Heart left ventricle (tissue), 16 donors: ENCODE data around the gene SLC25A28. TPM values are rescaled to one million over a fixed set of nuclear protein-coding genes. Genes with fewer than 3 reads are reported as not detected.
A peak's percentile ranks its signal among the peaks of the same experiment; 100 is the strongest.

Experiments
- ATAC-seq, 4 donors: fragments of 200-7000 bp; cut with Tn5 transposase; one replicate each; pipeline ENCODE4 v1.9.1; 2020 to 2022; ENCODE audit warnings: moderate library complexity in 4 of 4, mild to moderate bottlenecking in 3 of 4, moderate number of reproducible peaks in 1 of 4
- DNase-seq, 5 donors: peaks; one replicate each; pipeline ENCODE4 v3.0.0-alpha.2; 2020
- H3K27ac ChIP-seq, 12 donors: fragments of 200-600 bp; sonication (generic) in 4 of 12; one replicate each; pipeline versions ENCODE4 v1.5.0 to v1.8.0; 2016 to 2022; ENCODE audit warnings: mild to moderate bottlenecking in 2 of 12
- H3K27me3 ChIP-seq, 9 donors: fragments of 200-600 bp; sonication (generic) in 2 of 9; one replicate each; pipeline versions ENCODE4 v1.5.1 to v1.8.0; 2016 to 2022; ENCODE audit warnings: mild to moderate bottlenecking in 3 of 9
- H3K36me3 ChIP-seq, 9 donors: fragments of 200-600 bp; sonication (generic) in 2 of 9; one replicate each; pipeline versions ENCODE4 v1.5.0 to v1.8.0; 2018 to 2022; ENCODE audit warnings: mild to moderate bottlenecking in 2 of 9
- H3K4me1 ChIP-seq, 12 donors: fragments of 200-600 bp; sonication (generic) in 4 of 12; one replicate each; pipeline versions ENCODE4 v1.5.0 to v1.8.0; 2016 to 2022; ENCODE audit warnings: mild to moderate bottlenecking in 3 of 12
- H3K4me3 ChIP-seq, 12 donors: fragments of 200-600 bp; sonication (generic) in 4 of 12; one replicate each; pipeline versions ENCODE4 v1.5.0 to v1.8.0; 2017 to 2022; ENCODE audit warnings: mild to moderate bottlenecking in 9 of 12, moderate library complexity in 4 of 12
- H3K9me3 ChIP-seq, 12 donors: fragments of 200-600 bp; sonication (generic) in 4 of 12; one replicate each; pipeline versions ENCODE4 v1.5.0 to v1.8.0; 2016 to 2022; ENCODE audit warnings: mild to moderate bottlenecking in 1 of 12
- POLR2A ChIP-seq, 2 donors: fragments of 450-650 bp; IDR thresholded peaks; one replicate each; pipeline ENCODE4 v1.6.1; 2017; ENCODE audit warnings: antibody characterized with exemption in 2 of 2, mild to moderate bottlenecking in 2 of 2, moderate library complexity in 2 of 2
- WGBS, 4 donors: extraction: QIAGEN DNeasy Blood & Tissue Kit in 2 of 4; methylation state at CpG; one replicate each; pipeline versions ENCODE4 v1.1.5 to v1.1.7; 2013 to 2018; 5-methylcytosine and 5-hydroxymethylcytosine counted together
- intact Hi-C, 10 donors: fragments of 100-400 bp; cut with DNase I; formaldehyde crosslinking; loops; one replicate each; pipeline versions ENCODE4 v1.11.1 to v1.14.2; 2022
- polyA plus RNA-seq, 2 donors: library from polyadenylated mRNA; stranded (reverse); fragments of 200-250 nt; gene quantifications; one replicate each; pipeline ENCODE4 v1.2.3, GENCODE V29; 2013
- total RNA-seq, 9 donors: library from RNA; depleted of rRNA in 2 of 9; stranded (reverse); fragments of >200 nt in 2 of 9; fragmentation: NEBNext Ultra II Directional in 3 of 9; extraction: Animal tissue kit (Norgen Biotek cat#: 25700) in 3 of 9; gene quantifications; one replicate each; pipeline versions ENCODE4 v1.1.0 to v1.2.4, GENCODE V29; 2016 to 2023
- TF ChIP-seq, protein P1 (sequence below), 12 donors: fragments of 200-600 bp; sonication (generic) in 4 of 12; IDR thresholded peaks; one replicate each; pipeline versions ENCODE4 v1.5.0 to v1.8.0; 2018 to 2022; ENCODE audit warnings: antibody characterized with exemption in 12 of 12, mild to moderate bottlenecking in 5 of 12
- donor health status: ischemic (EF 13 %, LVEDD 7.1; RV severe dilation, severe dysfunction).
- donor health status: healthy with polysubstance abuse.
- donor health status: DM: no; HTN: yes; CAD: no.
- donor health status: DM: no; HTN: no; CAD: no.
- donor health status: ischemic (EF 25% LVEDD 6.9; RV normal size, moderate dysfunction).
- donor health status: ischemic (EF 25% LVEDD 5.7; RV mildly dilated, moderate dysfunction).
- donor health status: healthy.
- donor health status: DM: yes; HTN: yes; CAD: no.
- donor health status: ischemic (EF 35%, LVEDD 5.7; RV mildly dilated, moderate dysfunction).
- donor health status: nonischemic (EF 11% LVEDD 7.7; RV severe dilation, severe dysfunction).
- donor health status: DM: yes; HTN: yes; CAD: no.
- donor health status: PGD.
- donor health status: ischemic (EF 29% LVEDD 5.4; RV normal size, mild dysfunction).
- donor health status: nonischemic (EF 23%, LVEDD 6.1; RV moderate dilation, normal function).

The SLC25A28 gene
- total and polyA plus RNA-seq, 11 donors = 15.3 to 56.3 (median 34.7) TPM

DNA sequence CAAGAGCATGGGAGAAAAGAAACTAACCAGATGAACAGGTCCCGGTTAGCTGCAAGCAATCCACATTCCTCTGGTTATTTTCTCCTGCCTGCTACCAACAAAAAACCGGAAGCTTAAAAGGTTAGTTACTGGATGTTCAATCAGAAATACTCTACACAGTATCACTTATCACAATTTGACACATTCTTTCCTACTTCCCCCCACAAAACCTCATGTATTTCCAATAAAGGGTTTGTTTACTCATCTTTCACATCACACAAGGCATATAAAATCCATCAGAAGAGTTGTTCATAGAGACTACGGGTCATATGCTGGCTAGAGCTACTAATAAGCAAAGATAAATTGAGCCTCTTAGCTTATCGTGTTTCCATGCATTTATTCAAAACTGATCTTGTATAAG is 4.8 kb downstream of the SLC25A28 start:
- TF ChIP-seq, protein P1, sequence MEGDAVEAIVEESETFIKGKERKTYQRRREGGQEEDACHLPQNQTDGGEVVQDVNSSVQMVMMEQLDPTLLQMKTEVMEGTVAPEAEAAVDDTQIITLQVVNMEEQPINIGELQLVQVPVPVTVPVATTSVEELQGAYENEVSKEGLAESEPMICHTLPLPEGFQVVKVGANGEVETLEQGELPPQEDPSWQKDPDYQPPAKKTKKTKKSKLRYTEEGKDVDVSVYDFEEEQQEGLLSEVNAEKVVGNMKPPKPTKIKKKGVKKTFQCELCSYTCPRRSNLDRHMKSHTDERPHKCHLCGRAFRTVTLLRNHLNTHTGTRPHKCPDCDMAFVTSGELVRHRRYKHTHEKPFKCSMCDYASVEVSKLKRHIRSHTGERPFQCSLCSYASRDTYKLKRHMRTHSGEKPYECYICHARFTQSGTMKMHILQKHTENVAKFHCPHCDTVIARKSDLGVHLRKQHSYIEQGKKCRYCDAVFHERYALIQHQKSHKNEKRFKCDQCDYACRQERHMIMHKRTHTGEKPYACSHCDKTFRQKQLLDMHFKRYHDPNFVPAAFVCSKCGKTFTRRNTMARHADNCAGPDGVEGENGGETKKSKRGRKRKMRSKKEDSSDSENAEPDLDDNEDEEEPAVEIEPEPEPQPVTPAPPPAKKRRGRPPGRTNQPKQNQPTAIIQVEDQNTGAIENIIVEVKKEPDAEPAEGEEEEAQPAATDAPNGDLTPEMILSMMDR (IDR thresholded peaks at IDR 0.05) = no peak
- TF ChIP-seq POLR2A (IDR thresholded peaks at IDR 0.05) = no peak
- DNase-seq (no peak), ATAC-seq (no peak)
- Histone ChIP-seq H3K4me1 (peaks cover 10 to 46% (median 32%) of the 10 kb centered on the region in 12 donors), H3K9me3 (no peaks in the 10 kb centered on the region), H3K27me3 (no peaks in the 10 kb centered on the region), H3K4me3 (no peak overlapping the region), H3K36me3 (peaks cover 0 to 45% (median 29%) of the 10 kb centered on the region in 9 donors), H3K27ac (no peak overlapping the region)
- 52 to 59% (median 56%) methylated on average over 4 of the region's 4 CpGs for WGBS, 4 donors
- intact Hi-C loops = loop anchor here in 2 of 10 donors (10.0 kb wide), 2 partner anchors 99 to 1151 kb away; no protein-coding TSS in a partner anchor

DNA sequence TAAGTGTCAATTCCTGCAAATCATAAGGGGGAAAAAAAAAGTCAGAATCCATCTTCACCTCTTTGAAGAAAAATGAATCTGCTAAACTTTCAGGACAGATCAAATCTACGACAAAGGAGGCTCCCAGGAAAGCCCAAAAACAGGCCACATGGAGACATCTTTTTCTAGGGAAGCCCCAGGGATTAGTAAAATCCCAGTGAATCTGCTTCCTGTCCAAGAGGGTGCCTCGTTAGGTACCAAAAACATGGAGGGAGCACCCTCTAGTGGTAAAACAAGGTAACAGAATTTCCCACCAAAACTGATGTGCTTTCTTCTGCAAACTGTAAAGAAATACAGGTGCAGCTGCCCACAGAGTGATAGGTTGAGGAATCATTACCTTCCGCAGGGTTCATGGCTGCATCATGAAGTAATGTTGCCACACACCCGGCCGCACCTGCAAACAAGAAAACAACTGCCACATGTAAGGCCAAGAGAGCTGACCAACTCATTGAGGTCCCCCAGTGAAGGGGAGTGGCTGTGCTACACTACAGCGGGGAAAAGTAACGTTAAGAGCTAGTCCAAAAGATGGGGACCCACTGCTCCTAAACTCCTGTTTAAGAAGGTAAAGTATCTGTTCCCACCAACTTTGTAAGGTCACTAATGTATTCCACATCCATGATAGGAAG is 7.9 kb downstream of the SLC25A28 start:
- peaks cover 4 to 23% (median 11%) of the 10 kb centered on the region in 12 donors for H3K4me1 ChIP-seq
- intact Hi-C loops = loop anchor here (1.0 to 10.0 kb wide), 9 partner anchors 103 to 1147 kb away; partner anchors contain the start of gene GOT1 (in 1 of the 10)
- TF ChIP-seq, protein P1 (IDR thresholded peaks at IDR 0.05) = peak; percentile 71 to 90 (median 81)
- no peak for TF ChIP-seq POLR2A (IDR thresholded peaks at IDR 0.05)
- peaks cover 0 to 60% (median 47%) of the 10 kb centered on the region in 9 donors for H3K36me3 ChIP-seq
- DNase-seq = peak in 1 of 5 donors; percentile 31
- peak; percentile 40 to 77 (median 60) for ATAC-seq
- no peak overlapping the region for H3K4me3 ChIP-seq
- no peaks in the 10 kb centered on the region for H3K9me3 ChIP-seq
- 23 to 30% (median 27%) methylated on average over 7 of the region's 7 CpGs for WGBS, 4 donors
- no peak overlapping the region for H3K27ac ChIP-seq
- H3K27me3 ChIP-seq = no peaks in the 10 kb centered on the region

DNA sequence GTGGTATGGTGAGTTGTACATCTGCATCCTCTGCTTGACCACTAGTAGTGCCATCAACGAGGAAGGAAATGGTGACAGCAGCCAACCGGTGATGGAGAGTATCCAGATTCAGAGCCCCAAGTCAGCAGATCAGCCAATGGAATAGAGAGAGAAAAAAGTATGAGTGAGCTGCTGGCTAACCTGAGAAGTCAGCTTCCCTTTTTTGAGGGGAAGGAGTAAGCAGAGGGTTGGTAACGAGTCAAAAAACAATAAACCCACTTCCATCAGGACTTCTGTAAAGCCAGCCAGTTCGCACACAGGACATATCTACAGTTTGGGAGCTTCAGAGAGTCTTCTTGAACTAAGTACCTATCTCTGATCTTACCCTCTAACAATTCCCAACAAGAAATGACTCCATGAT is 8.9 kb downstream of the SLC25A28 start:
- Histone ChIP-seq H3K27me3 (no peaks in the 10 kb centered on the region), H3K4me1 (peaks cover 0 to 13% (median 1%) of the 10 kb centered on the region in 12 donors), H3K27ac (no peak overlapping the region), H3K9me3 (no peaks in the 10 kb centered on the region), H3K4me3 (no peak overlapping the region), H3K36me3 (peaks cover 0 to 60% (median 47%) of the 10 kb centered on the region in 9 donors)
- TF ChIP-seq POLR2A (IDR thresholded peaks at IDR 0.05) = no peak
- TF ChIP-seq, protein P1 (IDR thresholded peaks at IDR 0.05) = no peak
- WGBS, 4 donors = 65 to 69% (median 68%) methylated on average over 4 of the region's 4 CpGs
- ATAC-seq (no peak), DNase-seq (no peak)
- intact Hi-C loops = loop anchor here in 8 of 10 donors (2.0 to 10.0 kb wide), 8 partner anchors 103 to 1147 kb away; no protein-coding TSS in a partner anchor

DNA sequence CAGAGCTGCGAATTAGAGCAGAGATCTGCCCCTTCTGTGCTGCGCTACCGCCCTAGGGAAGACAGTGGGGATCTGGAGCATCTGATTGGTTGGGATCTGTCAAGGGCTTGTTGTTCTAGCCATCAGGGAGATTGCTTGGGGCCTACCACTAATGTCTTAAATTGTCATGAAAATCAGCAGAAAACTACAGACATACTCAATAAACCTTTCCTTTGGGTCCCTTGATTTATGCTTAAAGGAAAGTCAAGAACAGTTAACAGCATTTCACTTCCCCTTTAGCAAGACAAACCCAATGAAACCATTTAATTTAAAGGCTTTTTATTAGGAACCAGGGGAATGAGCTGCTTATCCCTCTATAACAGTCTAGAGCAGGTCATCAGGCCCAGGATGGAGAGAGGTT is 10.0 kb downstream of the SLC25A28 start:
- Histone ChIP-seq H3K4me3 (no peak overlapping the region), H3K9me3 (no peaks in the 10 kb centered on the region), H3K4me1 (peaks cover 0 to 5% (median 0%) of the 10 kb centered on the region in 12 donors), H3K36me3 (peaks cover 0 to 57% (median 47%) of the 10 kb centered on the region in 9 donors), H3K27ac (no peak overlapping the region), H3K27me3 (no peaks in the 10 kb centered on the region)
- ATAC-seq = no peak
- no peak for TF ChIP-seq POLR2A (IDR thresholded peaks at IDR 0.05)
- TF ChIP-seq, protein P1 (IDR thresholded peaks at IDR 0.05) = no peak
- 89 to 100% (median 91%) methylated on average over 3 of the region's 3 CpGs for WGBS, 4 donors
- intact Hi-C loops = loop anchor here in 8 of 10 donors (2.0 to 10.0 kb wide), 8 partner anchors 105 to 1145 kb away; no protein-coding TSS in a partner anchor
- no peak for DNase-seq
